NCI-H2081 (cell line): Measurements from ENCODE around the gene HES6.
"Not testable (repeated sequence)": the region's sequence is repeated elsewhere in the genome, so short reads cannot be mapped to it uniquely, and the experiment has no call there.

Source experiments
- DNase-seq, 2 experiments: peaks; one replicate each; lab custom pipeline; 2025; lab: John Stamatoyannopoulos, UW

The HES6 gene

GRCh38 chr2:238272156-238272555, 32.3 kb upstream of the HES6 start:
- no peak for DNase-seq

GRCh38 chr2:238271686-238272085, 31.8 kb upstream of the HES6 start:
- DNase-seq = not testable (repeated sequence)

GRCh38 chr2:238271061-238271554, 31.3 kb upstream of the HES6 start:
- DNase-seq = no peak

- no peak for DNase-seq
Observed at GRCh38 chr2:238270606-238271005, 30.8 kb upstream of the HES6 start.

GRCh38 chr2:238269741-238270140, 29.9 kb upstream of the HES6 start:
- DNase-seq = no peak

- no peak for DNase-seq
Observed at GRCh38 chr2:238267884-238268680, 28.2 kb upstream of the HES6 start.

- no peak for DNase-seq
Observed at GRCh38 chr2:238267341-238267710, 27.5 kb upstream of the HES6 start.

- DNase-seq = no peak
Observed at GRCh38 chr2:238265605-238266004, 25.8 kb upstream of the HES6 start.

GRCh38 chr2:238264072-238264460, 24.2 kb upstream of the HES6 start:
- no peak for DNase-seq

- peak; percentile 60 to 73 for DNase-seq
Observed at GRCh38 chr2:238263204-238264071, 23.6 kb upstream of the HES6 start.

- no peak for DNase-seq
Observed at GRCh38 chr2:238262496-238263122, 22.8 kb upstream of the HES6 start.

GRCh38 chr2:238261718-238262375, 22.0 kb upstream of the HES6 start:
- no peak for DNase-seq

- no peak for DNase-seq
Observed at GRCh38 chr2:238260883-238261282, 21.0 kb upstream of the HES6 start.

- DNase-seq = no peak
Observed at GRCh38 chr2:238259061-238260020, 19.5 kb upstream of the HES6 start.

- DNase-seq = no peak
Observed at GRCh38 chr2:238257786-238258700, 18.2 kb upstream of the HES6 start.

- peak; percentile 90 to 92 for DNase-seq
Observed at GRCh38 chr2:238256594-238257104, 16.8 kb upstream of the HES6 start.

- DNase-seq = no peak
Observed at GRCh38 chr2:238256111-238256510, 16.3 kb upstream of the HES6 start.

GRCh38 chr2:238255636-238256035, 15.8 kb upstream of the HES6 start:
- DNase-seq = no peak

- no peak for DNase-seq
Observed at GRCh38 chr2:238255151-238255551, 15.3 kb upstream of the HES6 start.
